ENCODE results near the gene KAT6B. TPM values are rescaled to one million over a fixed set of nuclear protein-coding genes. Genes with fewer than 3 reads are reported as not detected.

KAT6B gene
- total RNA-seq, 1 donor = 38.5 TPM

- DNase-seq (ENCODE audit: low read depth in 2 of 3, low spot score in 2 of 3) = no peak
Observed at GRCh38 chr10:75003891-75004290, 177.5 kb downstream of the KAT6B start.

GRCh38 chr10:75007646-75008045 is 181.2 kb downstream of the KAT6B start:
- DNase-seq (ENCODE audit: low read depth in 2 of 3, low spot score in 2 of 3) = peak in 1 of 3 donors; percentile 14

GRCh38 chr10:75008952-75009351 is 182.6 kb downstream of the KAT6B start:
- DNase-seq (ENCODE audit: low read depth in 2 of 3, low spot score in 2 of 3) = peak in 1 of 3 donors; percentile 24

- no peak for DNase-seq (ENCODE audit: low read depth in 2 of 3, low spot score in 2 of 3)
Observed at GRCh38 chr10:75009426-75009825, 183.0 kb downstream of the KAT6B start.

- DNase-seq (ENCODE audit: low read depth in 2 of 3, low spot score in 2 of 3) = no peak
Observed at GRCh38 chr10:75010373-75010772, 184.0 kb downstream of the KAT6B start.

GRCh38 chr10:75011221-75011620 is 184.8 kb downstream of the KAT6B start:
- DNase-seq (ENCODE audit: low read depth in 2 of 3, low spot score in 2 of 3) = no peak

GRCh38 chr10:75012471-75012870 is 186.1 kb downstream of the KAT6B start:
- no peak for DNase-seq (ENCODE audit: low read depth in 2 of 3, low spot score in 2 of 3)

GRCh38 chr10:75013007-75013406 is 186.6 kb downstream of the KAT6B start:
- DNase-seq (ENCODE audit: low read depth in 2 of 3, low spot score in 2 of 3) = no peak

- DNase-seq (ENCODE audit: low read depth in 2 of 3, low spot score in 2 of 3) = no peak
Observed at GRCh38 chr10:75013522-75013921, 187.1 kb downstream of the KAT6B start.

- no peak for DNase-seq (ENCODE audit: low read depth in 2 of 3, low spot score in 2 of 3)
Observed at GRCh38 chr10:75014516-75015230, 188.3 kb downstream of the KAT6B start.

GRCh38 chr10:75015442-75015841 is 189.0 kb downstream of the KAT6B start:
- no peak for DNase-seq (ENCODE audit: low read depth in 2 of 3, low spot score in 2 of 3)

GRCh38 chr10:75016325-75016724 is 189.9 kb downstream of the KAT6B start:
- DNase-seq (ENCODE audit: low read depth in 2 of 3, low spot score in 2 of 3) = peak in 1 of 3 donors; percentile 42

GRCh38 chr10:75018251-75018650 is 191.9 kb downstream of the KAT6B start:
- no peak for DNase-seq (ENCODE audit: low read depth in 2 of 3, low spot score in 2 of 3)

- no peak for DNase-seq (ENCODE audit: low read depth in 2 of 3, low spot score in 2 of 3)
Observed at GRCh38 chr10:75018686-75019307, 192.4 kb downstream of the KAT6B start.

GRCh38 chr10:75019370-75019769 is 193.0 kb downstream of the KAT6B start:
- DNase-seq (ENCODE audit: low read depth in 2 of 3, low spot score in 2 of 3) = peak in 1 of 3 donors; percentile 70

GRCh38 chr10:75020168-75020567 is 193.8 kb downstream of the KAT6B start:
- DNase-seq (ENCODE audit: low read depth in 2 of 3, low spot score in 2 of 3) = no peak

- no peak for DNase-seq (ENCODE audit: low read depth in 2 of 3, low spot score in 2 of 3)
Observed at GRCh38 chr10:75021379-75022249, 195.2 kb downstream of the KAT6B start.

GRCh38 chr10:75023074-75023473 is 196.7 kb downstream of the KAT6B start:
- no peak for DNase-seq (ENCODE audit: low read depth in 2 of 3, low spot score in 2 of 3)

- DNase-seq (ENCODE audit: low read depth in 2 of 3, low spot score in 2 of 3) = no peak
Observed at GRCh38 chr10:75024971-75025523, 198.6 kb downstream of the KAT6B start.

- no peak for DNase-seq (ENCODE audit: low read depth in 2 of 3, low spot score in 2 of 3)
Observed at GRCh38 chr10:75028049-75028448, 201.6 kb downstream of the KAT6B start.

GRCh38 chr10:75028748-75029147 is 202.3 kb downstream of the KAT6B start:
- no peak for DNase-seq (ENCODE audit: low read depth in 2 of 3, low spot score in 2 of 3)

Measured in hematopoietic multipotent progenitor cell (in vitro differentiated cells).